ENCODE measurements around the gene PPP1R8.

- TF ChIP-seq, protein P1, sequence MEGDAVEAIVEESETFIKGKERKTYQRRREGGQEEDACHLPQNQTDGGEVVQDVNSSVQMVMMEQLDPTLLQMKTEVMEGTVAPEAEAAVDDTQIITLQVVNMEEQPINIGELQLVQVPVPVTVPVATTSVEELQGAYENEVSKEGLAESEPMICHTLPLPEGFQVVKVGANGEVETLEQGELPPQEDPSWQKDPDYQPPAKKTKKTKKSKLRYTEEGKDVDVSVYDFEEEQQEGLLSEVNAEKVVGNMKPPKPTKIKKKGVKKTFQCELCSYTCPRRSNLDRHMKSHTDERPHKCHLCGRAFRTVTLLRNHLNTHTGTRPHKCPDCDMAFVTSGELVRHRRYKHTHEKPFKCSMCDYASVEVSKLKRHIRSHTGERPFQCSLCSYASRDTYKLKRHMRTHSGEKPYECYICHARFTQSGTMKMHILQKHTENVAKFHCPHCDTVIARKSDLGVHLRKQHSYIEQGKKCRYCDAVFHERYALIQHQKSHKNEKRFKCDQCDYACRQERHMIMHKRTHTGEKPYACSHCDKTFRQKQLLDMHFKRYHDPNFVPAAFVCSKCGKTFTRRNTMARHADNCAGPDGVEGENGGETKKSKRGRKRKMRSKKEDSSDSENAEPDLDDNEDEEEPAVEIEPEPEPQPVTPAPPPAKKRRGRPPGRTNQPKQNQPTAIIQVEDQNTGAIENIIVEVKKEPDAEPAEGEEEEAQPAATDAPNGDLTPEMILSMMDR (IDR thresholded peaks at IDR 0.05): no peak
- no peak for TF ChIP-seq POLR2AphosphoS5 (IDR thresholded peaks at IDR 0.05; ENCODE audit: insufficient read depth in 1 of 2, low read depth in 1 of 2)
Measured at GRCh38 chr1:27869719-27870085, 39.1 kb downstream of the PPP1R8 start.
